ENCODE measurements around the gene IGF2BP2. TPM values are rescaled to one million over a fixed set of nuclear protein-coding genes. Genes with fewer than 3 reads are reported as not detected.
A peak's percentile ranks its signal among the peaks of the same experiment; 100 is the strongest.
"Not testable (repeated sequence)": the region's sequence is repeated elsewhere in the genome, so short reads cannot be mapped to it uniquely, and the experiment has no call there.

IGF2BP2 gene
- polyA plus RNA-seq, 1 donor from 2014 or later: not detected

DNA sequence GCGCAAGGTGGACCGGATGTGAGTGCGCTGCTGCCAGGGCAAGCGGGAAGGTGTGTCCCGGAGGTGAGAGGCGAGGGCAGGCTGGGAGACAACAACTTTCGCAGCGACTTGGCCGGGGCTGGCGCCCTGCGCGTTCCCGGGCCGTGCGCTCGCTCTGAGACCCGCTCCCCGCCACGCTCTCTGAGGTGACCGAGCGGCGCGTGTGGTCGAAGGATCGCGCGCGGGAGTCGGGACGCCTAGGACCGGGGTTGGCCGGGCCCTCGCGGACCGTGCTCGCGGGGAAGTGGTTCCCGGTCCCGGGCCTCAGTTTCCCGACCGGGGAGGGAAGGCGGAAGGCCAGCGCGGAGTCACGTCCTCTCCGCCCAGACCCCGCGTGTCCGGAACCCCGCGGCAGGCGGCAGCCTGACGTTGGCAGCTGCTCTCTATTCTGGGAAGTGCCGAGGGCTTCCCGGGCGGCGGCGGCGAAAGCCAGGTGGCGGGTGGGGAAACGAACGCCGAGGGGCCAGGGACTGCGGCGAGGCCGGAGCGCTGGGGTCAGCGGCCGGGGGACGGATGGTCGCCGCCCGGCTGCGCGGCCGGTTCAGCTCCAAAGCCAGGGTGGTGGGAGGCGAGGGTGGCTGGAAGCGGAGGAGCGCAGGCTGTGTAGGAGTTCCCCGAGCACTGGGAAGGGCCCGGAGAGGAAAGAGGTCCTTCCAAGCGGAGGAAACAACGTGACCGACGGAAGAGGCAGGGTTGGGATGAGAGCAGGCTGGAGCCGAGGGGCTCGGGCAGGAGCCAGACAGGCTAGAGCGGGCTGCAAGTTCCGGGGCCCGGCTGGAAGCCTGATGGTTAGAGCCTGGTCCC is 1.0 kb upstream of the IGF2BP2 start:
- Mint-ChIP-seq H3K4me1 (peaks cover 7 to 18% (median 9%) of the 10 kb centered on the region in 3 donors), H3K27me3 (peaks cover 47% of the 10 kb centered on the region), H3K27ac (no peak overlapping the region), H3K4me3 (peak overlapping the region; percentile 78 to 90 (median 86)), H3K9me3 (peaks cover 0 to 1% (median 0%) of the 10 kb centered on the region in 3 donors), H3K36me3 (no peaks in the 10 kb centered on the region)

- Mint-ChIP-seq H3K27ac (no peak overlapping the region), H3K27me3 (peaks cover 45% of the 10 kb centered on the region), H3K4me3 (peak overlapping the region; percentile 77 to 94 (median 90)), H3K9me3 (peaks cover 0 to 1% (median 0%) of the 10 kb centered on the region in 3 donors), H3K4me1 (peaks cover 7 to 18% (median 9%) of the 10 kb centered on the region in 3 donors), H3K36me3 (no peaks in the 10 kb centered on the region)
Observed at GRCh38 chr3:185824051-185825005, 514 bp downstream of the IGF2BP2 start.

GRCh38 chr3:185823078-185824044 is 1.5 kb downstream of the IGF2BP2 start:
- peaks cover 0 to 2% (median 0%) of the 10 kb centered on the region in 3 donors for H3K9me3 Mint-ChIP-seq
- no peak overlapping the region for H3K27ac Mint-ChIP-seq
- peak overlapping the region; percentile 77 to 94 (median 90) for H3K4me3 Mint-ChIP-seq
- peaks cover 7 to 18% (median 9%) of the 10 kb centered on the region in 3 donors for H3K4me1 Mint-ChIP-seq
- no peaks in the 10 kb centered on the region for H3K36me3 Mint-ChIP-seq
- peaks cover 42% of the 10 kb centered on the region for H3K27me3 Mint-ChIP-seq

- H3K27me3 Mint-ChIP-seq: peaks cover 42% of the 10 kb centered on the region
- peak overlapping the region; percentile 71 to 90 (median 87) for H3K4me3 Mint-ChIP-seq
- peaks cover 7 to 18% (median 9%) of the 10 kb centered on the region in 3 donors for H3K4me1 Mint-ChIP-seq
- H3K27ac Mint-ChIP-seq: no peak overlapping the region
- H3K36me3 Mint-ChIP-seq: no peaks in the 10 kb centered on the region
- peaks cover 0 to 2% (median 0%) of the 10 kb centered on the region in 3 donors for H3K9me3 Mint-ChIP-seq
Observed at GRCh38 chr3:185822221-185823000, 2.4 kb downstream of the IGF2BP2 start.

GRCh38 chr3:185820973-185821758 is 3.7 kb downstream of the IGF2BP2 start:
- H3K27ac Mint-ChIP-seq: no peak overlapping the region
- H3K27me3 Mint-ChIP-seq: peaks cover 31% of the 10 kb centered on the region
- peaks cover 7 to 10% (median 9%) of the 10 kb centered on the region in 3 donors for H3K4me1 Mint-ChIP-seq
- peaks cover 0 to 2% (median 0%) of the 10 kb centered on the region in 3 donors for H3K9me3 Mint-ChIP-seq
- no peak overlapping the region for H3K4me3 Mint-ChIP-seq
- H3K36me3 Mint-ChIP-seq: no peaks in the 10 kb centered on the region

DNA sequence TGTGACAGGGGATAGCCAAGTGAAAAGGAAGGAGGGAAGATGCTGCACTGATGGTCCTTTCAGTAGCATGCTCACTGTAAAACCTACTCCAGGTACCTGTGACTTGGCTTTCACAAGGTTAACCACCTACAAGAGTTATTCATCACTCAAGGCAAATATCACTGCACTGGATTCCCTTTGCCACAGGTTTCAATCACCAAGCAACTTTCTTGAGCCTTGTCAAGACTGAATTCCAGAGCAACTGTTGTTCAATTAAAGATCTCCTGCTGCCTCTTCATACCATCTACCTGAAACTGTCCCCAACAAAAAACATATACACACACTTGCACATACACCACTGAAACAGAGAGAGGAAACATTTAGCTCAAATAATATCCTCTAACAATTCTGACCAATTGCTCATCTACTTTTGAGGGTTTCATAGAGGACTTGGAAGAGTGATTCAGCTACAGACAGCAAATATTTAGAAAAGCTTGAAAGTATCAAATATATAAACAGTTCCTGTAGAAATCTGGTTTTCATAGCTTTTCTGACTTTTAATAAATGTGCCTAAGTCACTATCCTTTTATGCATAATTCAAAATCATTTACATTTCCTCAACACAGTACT is 6.5 kb downstream of the IGF2BP2 start:
- H3K27me3 Mint-ChIP-seq: peaks cover 27% of the 10 kb centered on the region

GRCh38 chr3:185815391-185816282 is 9.2 kb downstream of the IGF2BP2 start:
- Mint-ChIP-seq H3K27me3 (peaks cover 8% of the 10 kb centered on the region), H3K36me3 (peaks cover 2% of the 10 kb centered on the region), H3K4me1 (no peaks in the 10 kb centered on the region), H3K4me3 (no peak overlapping the region), H3K27ac (no peak overlapping the region), H3K9me3 (peaks cover 0 to 2% (median 0%) of the 10 kb centered on the region in 3 donors)

More for the DNA sequence above, 6.5 kb downstream of the IGF2BP2 start:
- H3K36me3 Mint-ChIP-seq: no peaks in the 10 kb centered on the region
- H3K9me3 Mint-ChIP-seq: peaks cover 0 to 2% (median 0%) of the 10 kb centered on the region in 3 donors
- no peak overlapping the region for H3K27ac Mint-ChIP-seq
- peaks cover 5 to 10% (median 7%) of the 10 kb centered on the region in 3 donors for H3K4me1 Mint-ChIP-seq
- no peak overlapping the region for H3K4me3 Mint-ChIP-seq

GRCh38 chr3:185813691-185814215 is 11.1 kb downstream of the IGF2BP2 start:
- Mint-ChIP-seq H3K4me3 (no peak overlapping the region), H3K27me3 (peaks cover 9% of the 10 kb centered on the region), H3K9me3 (peaks cover 0 to 2% (median 0%) of the 10 kb centered on the region in 3 donors), H3K27ac (no peak overlapping the region), H3K4me1 (no peaks in the 10 kb centered on the region), H3K36me3 (peaks cover 2% of the 10 kb centered on the region)

- Mint-ChIP-seq H3K4me3 (no peak overlapping the region), H3K27me3 (peaks cover 6% of the 10 kb centered on the region), H3K36me3 (peaks cover 2% of the 10 kb centered on the region), H3K4me1 (no peaks in the 10 kb centered on the region), H3K9me3 (no peaks in the 10 kb centered on the region), H3K27ac (no peak overlapping the region)
Observed at GRCh38 chr3:185813205-185813604, 11.6 kb downstream of the IGF2BP2 start.

DNA sequence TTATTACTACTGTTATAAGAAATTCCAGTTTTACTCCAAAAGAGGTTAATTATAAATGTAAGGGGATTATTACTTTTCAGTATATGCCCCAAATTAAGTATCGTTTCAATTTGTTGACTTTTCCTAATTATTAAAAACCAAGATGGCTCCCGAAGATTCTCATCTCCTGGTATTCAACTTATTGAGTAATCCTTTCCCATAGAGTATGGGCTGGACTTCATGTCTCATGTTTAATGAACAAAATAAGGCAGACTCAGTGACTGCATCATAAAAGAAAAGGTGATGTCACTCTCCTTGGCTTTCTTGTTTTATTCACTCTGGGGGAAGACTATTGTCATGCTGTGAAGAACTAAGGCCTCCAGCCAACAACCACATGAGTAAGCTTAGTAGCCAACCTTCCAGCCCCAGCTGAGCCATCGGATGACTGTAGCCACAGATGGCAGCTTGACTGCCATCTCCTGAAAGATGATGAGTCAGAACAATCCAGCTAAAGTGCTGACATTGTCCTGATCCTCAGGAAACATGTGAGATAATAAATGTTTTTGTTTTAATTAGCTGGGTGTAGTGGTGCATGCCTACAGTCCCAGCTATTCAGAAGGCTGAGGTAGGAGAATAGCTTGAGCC is 17.3 kb downstream of the IGF2BP2 start:
- no peaks in the 10 kb centered on the region for H3K4me1 Mint-ChIP-seq
- H3K27me3 Mint-ChIP-seq: peaks cover 5% of the 10 kb centered on the region
- no peaks in the 10 kb centered on the region for H3K9me3 Mint-ChIP-seq

GRCh38 chr3:185798831-185799110 is 26.1 kb downstream of the IGF2BP2 start:
- H3K27ac Mint-ChIP-seq, H3K36me3 Mint-ChIP-seq, H3K4me1 Mint-ChIP-seq, H3K4me3 Mint-ChIP-seq, H3K9me3 Mint-ChIP-seq: not testable (repeated sequence)
- peaks cover 10% of the 10 kb centered on the region for H3K27me3 Mint-ChIP-seq

More for the DNA sequence above, 17.3 kb downstream of the IGF2BP2 start:
- Mint-ChIP-seq H3K36me3 (peaks cover 2% of the 10 kb centered on the region), H3K4me3 (no peak overlapping the region), H3K27ac (no peak overlapping the region)

Data from IgD-negative memory B cell (primary cell).